ENCODE measurements around the gene BEND5.

BEND5 gene

DNA sequence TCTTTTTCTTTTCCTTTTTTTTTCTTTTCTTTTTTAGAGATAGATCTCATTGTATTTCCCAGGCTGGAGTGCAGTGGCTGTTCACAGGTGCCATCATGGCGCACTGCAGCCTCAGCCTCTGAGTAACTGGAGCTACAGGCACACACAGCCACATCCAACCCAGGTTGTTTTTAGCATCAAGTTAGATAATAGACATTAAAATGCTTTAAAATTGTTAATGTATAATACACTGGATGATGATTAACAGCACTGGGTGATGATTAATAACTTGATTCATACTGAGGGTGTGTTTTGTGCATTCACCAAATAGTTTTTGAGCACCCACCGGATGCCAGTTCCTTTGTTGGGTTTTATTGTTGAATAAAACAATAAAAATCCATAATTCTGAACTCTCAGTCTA lies 75.2 kb downstream of the BEND5 start:
- in situ Hi-C loops (cut with HindIII; ENCODE audit: low pct_ligation_motif_present, low sequenced_read_pairs): no loop called here
- Histone ChIP-seq H3K27ac (no peak overlapping the region), H3K36me3 (replicated peaks) (no peaks in the 10 kb centered on the region), H3K27me3 (replicated peaks) (no peaks in the 10 kb centered on the region), H3K4me3 (ENCODE audit: low read depth, low read length) (no peak overlapping the region)
- no peak for DNase-seq
- TF ChIP-seq CTCF (IDR thresholded peaks at IDR 0.05; ENCODE audit: low read depth, low read length, missing control alignments): no peak

DNA sequence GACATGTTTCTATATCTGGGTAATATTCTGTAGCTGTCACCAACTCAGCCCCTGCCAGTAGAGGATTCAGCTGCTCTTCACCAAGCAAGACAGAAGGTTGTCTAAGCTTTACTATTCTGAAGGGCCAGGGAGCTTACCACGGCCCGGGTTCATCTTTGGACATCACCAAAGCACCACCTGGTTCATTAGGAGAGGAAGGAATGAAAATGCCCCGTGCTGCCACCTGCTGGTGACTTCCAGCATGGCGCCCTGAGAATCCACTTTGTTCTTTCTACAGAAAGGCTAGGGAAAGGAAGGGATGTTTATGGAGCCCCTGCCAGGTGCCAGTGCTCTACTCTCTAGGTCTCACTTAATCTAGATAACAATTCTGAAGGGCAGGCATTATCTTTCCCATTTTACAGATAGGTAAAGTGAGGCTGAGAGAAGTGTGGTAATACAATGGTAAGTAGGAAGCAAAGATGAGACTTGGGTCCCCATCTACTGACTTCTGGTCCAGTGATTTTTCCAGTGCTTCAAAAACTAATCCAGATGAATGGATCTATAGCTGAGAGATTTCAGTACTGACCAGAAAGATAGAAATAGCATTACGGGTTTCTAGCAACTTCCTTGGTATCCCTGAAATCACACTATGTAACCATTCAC lies 79.5 kb downstream of the BEND5 start:
- H3K36me3 ChIP-seq (replicated peaks): no peaks in the 10 kb centered on the region
- in situ Hi-C loops (cut with HindIII; ENCODE audit: low pct_ligation_motif_present, low sequenced_read_pairs): no loop called here
- TF ChIP-seq CTCF (IDR thresholded peaks at IDR 0.05; ENCODE audit: low read depth, low read length, missing control alignments): peak; percentile 95
- H3K27ac ChIP-seq: no peak overlapping the region
- DNase-seq: peak; percentile 38
- H3K27me3 ChIP-seq (replicated peaks): no peaks in the 10 kb centered on the region
- no peak overlapping the region for H3K4me3 ChIP-seq (ENCODE audit: low read depth, low read length)

GRCh38 chr1:48695161-48695560 lies 81.5 kb downstream of the BEND5 start:
- Histone ChIP-seq H3K27me3 (replicated peaks) (no peaks in the 10 kb centered on the region), H3K36me3 (replicated peaks) (no peaks in the 10 kb centered on the region), H3K4me3 (ENCODE audit: low read depth, low read length) (no peak overlapping the region), H3K27ac (no peak overlapping the region)
- TF ChIP-seq CTCF (IDR thresholded peaks at IDR 0.05; ENCODE audit: low read depth, low read length, missing control alignments): no peak
- DNase-seq: no peak
- in situ Hi-C loops (cut with HindIII; ENCODE audit: low pct_ligation_motif_present, low sequenced_read_pairs): no loop called here

- no peak for DNase-seq
- Histone ChIP-seq H3K27ac (no peak overlapping the region), H3K4me3 (ENCODE audit: low read depth, low read length) (no peak overlapping the region), H3K36me3 (replicated peaks) (no peaks in the 10 kb centered on the region), H3K27me3 (replicated peaks) (no peaks in the 10 kb centered on the region)
- in situ Hi-C loops (cut with HindIII; ENCODE audit: low pct_ligation_motif_present, low sequenced_read_pairs): no loop called here
- TF ChIP-seq CTCF (IDR thresholded peaks at IDR 0.05; ENCODE audit: low read depth, low read length, missing control alignments): no peak
Measured at GRCh38 chr1:48693674-48694320, 82.9 kb downstream of the BEND5 start.

GRCh38 chr1:48693180-48693579 lies 83.5 kb downstream of the BEND5 start:
- in situ Hi-C loops (cut with HindIII; ENCODE audit: low pct_ligation_motif_present, low sequenced_read_pairs): no loop called here
- no peak for DNase-seq
- Histone ChIP-seq H3K27me3 (replicated peaks) (no peaks in the 10 kb centered on the region), H3K36me3 (replicated peaks) (no peaks in the 10 kb centered on the region), H3K27ac (no peak overlapping the region), H3K4me3 (ENCODE audit: low read depth, low read length) (no peak overlapping the region)
- TF ChIP-seq CTCF (IDR thresholded peaks at IDR 0.05; ENCODE audit: low read depth, low read length, missing control alignments): no peak

GRCh38 chr1:48692235-48692634 lies 84.5 kb downstream of the BEND5 start:
- no peak for DNase-seq
- Histone ChIP-seq H3K27ac (no peak overlapping the region), H3K36me3 (replicated peaks) (no peaks in the 10 kb centered on the region), H3K27me3 (replicated peaks) (no peaks in the 10 kb centered on the region), H3K4me3 (ENCODE audit: low read depth, low read length) (no peak overlapping the region)
- in situ Hi-C loops (cut with HindIII; ENCODE audit: low pct_ligation_motif_present, low sequenced_read_pairs): no loop called here
- TF ChIP-seq CTCF (IDR thresholded peaks at IDR 0.05; ENCODE audit: low read depth, low read length, missing control alignments): no peak

Measured in brain microvascular endothelial cell (primary cell).